Measurements from ENCODE around the gene STUM. TPM values are rescaled to one million over a fixed set of nuclear protein-coding genes. Genes with fewer than 3 reads are reported as not detected.

Gene STUM
- total and polyA plus RNA-seq, 10 of the 15 experiments (the other 5 are each of a cell fraction or from before 2014, with no cell fraction given): under 0.01 to 0.15 (median 0.09) TPM; not detected in 5

DNA sequence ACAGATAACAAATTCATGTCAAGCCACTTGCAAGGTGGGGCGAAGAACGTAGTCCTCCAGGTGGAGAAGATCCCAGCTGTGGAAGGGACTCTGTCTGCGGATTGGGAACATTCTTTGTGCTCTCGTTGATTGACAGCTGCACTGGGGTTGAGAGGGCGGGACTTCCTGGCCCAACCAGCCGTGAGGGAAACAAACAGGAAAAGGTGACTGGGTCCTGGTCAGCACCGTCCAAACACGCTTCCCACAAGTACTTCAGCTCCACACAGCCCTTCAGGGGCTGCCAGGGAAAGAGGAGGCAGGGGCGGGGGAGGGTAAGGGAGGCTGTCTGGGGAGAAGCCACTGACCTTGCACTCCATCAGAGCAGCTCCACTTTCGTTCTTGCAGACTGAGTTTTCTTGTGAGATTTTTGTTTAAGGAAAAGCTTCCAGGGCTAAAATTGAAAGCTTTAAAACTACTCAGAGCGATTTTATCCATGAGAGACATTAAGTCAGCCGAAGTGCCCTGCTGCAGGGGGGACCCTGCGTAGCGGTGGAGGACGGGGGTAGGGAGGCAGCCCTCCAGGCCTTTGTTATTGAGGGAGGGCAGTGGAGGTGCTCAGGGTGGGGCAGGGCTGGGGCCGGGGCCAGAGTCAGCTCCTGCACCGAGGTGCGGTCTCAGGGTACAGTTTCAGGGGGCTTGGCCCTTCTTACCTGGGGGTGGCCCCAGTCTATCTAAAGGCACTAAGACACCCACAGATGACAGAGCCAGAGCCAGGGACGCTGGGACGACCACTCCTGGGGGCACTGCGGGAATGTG is 21.6 kb upstream of the STUM start (continued):
- TF ChIP-seq, protein P1, sequence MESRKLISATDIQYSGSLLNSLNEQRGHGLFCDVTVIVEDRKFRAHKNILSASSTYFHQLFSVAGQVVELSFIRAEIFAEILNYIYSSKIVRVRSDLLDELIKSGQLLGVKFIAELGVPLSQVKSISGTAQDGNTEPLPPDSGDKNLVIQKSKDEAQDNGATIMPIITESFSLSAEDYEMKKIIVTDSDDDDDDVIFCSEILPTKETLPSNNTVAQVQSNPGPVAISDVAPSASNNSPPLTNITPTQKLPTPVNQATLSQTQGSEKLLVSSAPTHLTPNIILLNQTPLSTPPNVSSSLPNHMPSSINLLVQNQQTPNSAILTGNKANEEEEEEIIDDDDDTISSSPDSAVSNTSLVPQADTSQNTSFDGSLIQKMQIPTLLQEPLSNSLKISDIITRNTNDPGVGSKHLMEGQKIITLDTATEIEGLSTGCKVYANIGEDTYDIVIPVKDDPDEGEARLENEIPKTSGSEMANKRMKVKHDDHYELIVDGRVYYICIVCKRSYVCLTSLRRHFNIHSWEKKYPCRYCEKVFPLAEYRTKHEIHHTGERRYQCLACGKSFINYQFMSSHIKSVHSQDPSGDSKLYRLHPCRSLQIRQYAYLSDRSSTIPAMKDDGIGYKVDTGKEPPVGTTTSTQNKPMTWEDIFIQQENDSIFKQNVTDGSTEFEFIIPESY (IDR thresholded peaks at IDR 0.05): no peak
- TF ChIP-seq, protein P2, sequence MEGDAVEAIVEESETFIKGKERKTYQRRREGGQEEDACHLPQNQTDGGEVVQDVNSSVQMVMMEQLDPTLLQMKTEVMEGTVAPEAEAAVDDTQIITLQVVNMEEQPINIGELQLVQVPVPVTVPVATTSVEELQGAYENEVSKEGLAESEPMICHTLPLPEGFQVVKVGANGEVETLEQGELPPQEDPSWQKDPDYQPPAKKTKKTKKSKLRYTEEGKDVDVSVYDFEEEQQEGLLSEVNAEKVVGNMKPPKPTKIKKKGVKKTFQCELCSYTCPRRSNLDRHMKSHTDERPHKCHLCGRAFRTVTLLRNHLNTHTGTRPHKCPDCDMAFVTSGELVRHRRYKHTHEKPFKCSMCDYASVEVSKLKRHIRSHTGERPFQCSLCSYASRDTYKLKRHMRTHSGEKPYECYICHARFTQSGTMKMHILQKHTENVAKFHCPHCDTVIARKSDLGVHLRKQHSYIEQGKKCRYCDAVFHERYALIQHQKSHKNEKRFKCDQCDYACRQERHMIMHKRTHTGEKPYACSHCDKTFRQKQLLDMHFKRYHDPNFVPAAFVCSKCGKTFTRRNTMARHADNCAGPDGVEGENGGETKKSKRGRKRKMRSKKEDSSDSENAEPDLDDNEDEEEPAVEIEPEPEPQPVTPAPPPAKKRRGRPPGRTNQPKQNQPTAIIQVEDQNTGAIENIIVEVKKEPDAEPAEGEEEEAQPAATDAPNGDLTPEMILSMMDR (IDR thresholded peaks at IDR 0.05 in 2 of 3, conservative IDR thresholded peaks at IDR 0.05 in 1 of 3; ENCODE audit: control insufficient read depth in 2 of 3, extremely low read depth in 1 of 3, insufficient read depth in 1 of 3, low read depth in 3 of 3, low read length in 3 of 3): no peak
- TF ChIP-seq, protein P3, sequence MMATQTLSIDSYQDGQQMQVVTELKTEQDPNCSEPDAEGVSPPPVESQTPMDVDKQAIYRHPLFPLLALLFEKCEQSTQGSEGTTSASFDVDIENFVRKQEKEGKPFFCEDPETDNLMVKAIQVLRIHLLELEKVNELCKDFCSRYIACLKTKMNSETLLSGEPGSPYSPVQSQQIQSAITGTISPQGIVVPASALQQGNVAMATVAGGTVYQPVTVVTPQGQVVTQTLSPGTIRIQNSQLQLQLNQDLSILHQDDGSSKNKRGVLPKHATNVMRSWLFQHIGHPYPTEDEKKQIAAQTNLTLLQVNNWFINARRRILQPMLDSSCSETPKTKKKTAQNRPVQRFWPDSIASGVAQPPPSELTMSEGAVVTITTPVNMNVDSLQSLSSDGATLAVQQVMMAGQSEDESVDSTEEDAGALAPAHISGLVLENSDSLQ (IDR thresholded peaks at IDR 0.05): peak; percentile 92
- TF ChIP-seq, protein P4, sequence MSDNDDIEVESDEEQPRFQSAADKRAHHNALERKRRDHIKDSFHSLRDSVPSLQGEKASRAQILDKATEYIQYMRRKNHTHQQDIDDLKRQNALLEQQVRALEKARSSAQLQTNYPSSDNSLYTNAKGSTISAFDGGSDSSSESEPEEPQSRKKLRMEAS (IDR thresholded peaks at IDR 0.05; ENCODE audit: low read depth, low read length): no peak

DNA sequence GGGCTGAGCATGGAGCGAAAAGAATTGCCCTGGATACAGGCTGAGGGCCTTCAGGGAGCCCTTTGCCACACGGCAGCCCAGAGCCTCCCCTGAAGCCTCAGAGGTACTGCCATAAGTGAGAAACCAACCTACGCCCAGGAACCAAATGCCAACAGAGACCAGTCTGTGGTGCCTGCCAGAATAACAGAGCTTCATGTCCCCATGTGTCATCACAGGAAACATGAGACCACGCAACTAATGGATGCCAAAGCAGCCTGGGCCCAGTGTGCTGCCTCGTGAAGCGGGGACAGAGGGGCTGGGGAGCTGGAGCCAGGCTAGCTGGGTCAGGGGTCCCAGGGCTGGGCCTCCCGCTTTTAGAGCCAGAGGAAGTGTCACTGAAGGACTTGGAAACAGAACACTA is 18.7 kb upstream of the STUM start:
- RAD21 ChIA-PET (ENCODE audit: unreplicated experiment): no interaction called here
- H3K4me3 ChIP-seq: no peak overlapping the region
- no peaks in the 10 kb centered on the region for H3K4me1 ChIP-seq (ENCODE audit: control insufficient read depth, insufficient read depth, low read length)
- H4K20me1 ChIP-seq (ENCODE audit: control insufficient read depth, insufficient read depth): no peaks in the 10 kb centered on the region
- intact Hi-C loops (cut with micrococcal nuclease; ENCODE audit: unreplicated experiment) (no loop called here), in situ Hi-C loops (cut with MboI) (no loop called here)
- ATAC-seq (no peak), FAIRE-seq (no peak), DNase-seq (ENCODE audit: low read depth, low spot score) (no peak)
- CTCF ChIA-PET: no interaction called here
- H3K9ac ChIP-seq (ENCODE audit: control insufficient read depth, insufficient read depth, low read length): no peak overlapping the region
- 24% methylated on average over 7 of the region's 7 CpGs for WGBS (ENCODE audit: insufficient coverage, insufficient replicate concordance, low lambda C conversion rate, missing lambda C conversion rate)
- H3K9me3 ChIP-seq (replicated peaks; ENCODE audit: control insufficient read depth, insufficient read depth, low read length): no peaks in the 10 kb centered on the region
- POLR2A ChIA-PET: no interaction called here
- SMC1A ChIA-PET (ENCODE audit: uncharacterized antibody, unreplicated experiment): no interaction called here
- no peaks in the 10 kb centered on the region for H3K79me2 ChIP-seq (ENCODE audit: control insufficient read depth, insufficient read depth, low read length)
- peaks cover 2 to 3% of the 10 kb centered on the region in 2 experiments; a peak in 3 of 4 replicates for H3K27me3 ChIP-seq (replicated peaks in 1 of 2; ENCODE audit: control insufficient read depth in 2 of 2, insufficient read depth in 2 of 2, low read length in 1 of 2)
- no peak overlapping the region for H3K27ac ChIP-seq (ENCODE audit: control insufficient read depth, insufficient read depth)
- H3K36me3 ChIP-seq (ENCODE audit: control insufficient read depth in 2 of 2, insufficient read depth in 2 of 2, low read length in 1 of 2): no peaks in the 10 kb centered on the region
- H2AFZ ChIP-seq (ENCODE audit: control insufficient read depth, low read depth, low read length): no peak overlapping the region
- H3K4me2 ChIP-seq (ENCODE audit: control insufficient read depth, insufficient read depth): no peak overlapping the region
- BruUV-seq (replicated peaks): no TSS peak
- TF ChIP-seq, protein P5, sequence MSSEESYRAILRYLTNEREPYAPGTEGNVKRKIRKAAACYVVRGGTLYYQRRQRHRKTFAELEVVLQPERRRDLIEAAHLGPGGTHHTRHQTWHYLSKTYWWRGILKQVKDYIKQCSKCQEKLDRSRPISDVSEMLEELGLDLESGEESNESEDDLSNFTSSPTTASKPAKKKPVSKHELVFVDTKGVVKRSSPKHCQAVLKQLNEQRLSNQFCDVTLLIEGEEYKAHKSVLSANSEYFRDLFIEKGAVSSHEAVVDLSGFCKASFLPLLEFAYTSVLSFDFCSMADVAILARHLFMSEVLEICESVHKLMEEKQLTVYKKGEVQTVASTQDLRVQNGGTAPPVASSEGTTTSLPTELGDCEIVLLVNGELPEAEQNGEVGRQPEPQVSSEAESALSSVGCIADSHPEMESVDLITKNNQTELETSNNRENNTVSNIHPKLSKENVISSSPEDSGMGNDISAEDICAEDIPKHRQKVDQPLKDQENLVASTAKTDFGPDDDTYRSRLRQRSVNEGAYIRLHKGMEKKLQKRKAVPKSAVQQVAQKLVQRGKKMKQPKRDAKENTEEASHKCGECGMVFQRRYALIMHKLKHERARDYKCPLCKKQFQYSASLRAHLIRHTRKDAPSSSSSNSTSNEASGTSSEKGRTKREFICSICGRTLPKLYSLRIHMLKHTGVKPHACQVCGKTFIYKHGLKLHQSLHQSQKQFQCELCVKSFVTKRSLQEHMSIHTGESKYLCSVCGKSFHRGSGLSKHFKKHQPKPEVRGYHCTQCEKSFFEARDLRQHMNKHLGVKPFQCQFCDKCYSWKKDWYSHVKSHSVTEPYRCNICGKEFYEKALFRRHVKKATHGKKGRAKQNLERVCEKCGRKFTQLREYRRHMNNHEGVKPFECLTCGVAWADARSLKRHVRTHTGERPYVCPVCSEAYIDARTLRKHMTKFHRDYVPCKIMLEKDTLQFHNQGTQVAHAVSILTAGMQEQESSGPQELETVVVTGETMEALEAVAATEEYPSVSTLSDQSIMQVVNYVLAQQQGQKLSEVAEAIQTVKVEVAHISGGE (CRISPR knock-in tag; IDR thresholded peaks at IDR 0.05): no peak
- TF ChIP-seq MXI1 (IDR thresholded peaks at IDR 0.05; ENCODE audit: low read depth, low read length): no peak
- no peak for TF ChIP-seq SREBF1 (IDR thresholded peaks at IDR 0.05; ENCODE audit: low read length)
- TF ChIP-seq CBX5 (IDR thresholded peaks at IDR 0.05; ENCODE audit: low read depth): no peak
- no peak for TF ChIP-seq SMAD1 (IDR thresholded peaks at IDR 0.05; ENCODE audit: low read depth, partially characterized antibody)
